ENCODE results near the gene MLF2. TPM values are rescaled to one million over a fixed set of nuclear protein-coding genes. Genes with fewer than 3 reads are reported as not detected.

MLF2 gene
- total and polyA plus RNA-seq, 2 donors = 69.5 to 131 TPM

DNA sequence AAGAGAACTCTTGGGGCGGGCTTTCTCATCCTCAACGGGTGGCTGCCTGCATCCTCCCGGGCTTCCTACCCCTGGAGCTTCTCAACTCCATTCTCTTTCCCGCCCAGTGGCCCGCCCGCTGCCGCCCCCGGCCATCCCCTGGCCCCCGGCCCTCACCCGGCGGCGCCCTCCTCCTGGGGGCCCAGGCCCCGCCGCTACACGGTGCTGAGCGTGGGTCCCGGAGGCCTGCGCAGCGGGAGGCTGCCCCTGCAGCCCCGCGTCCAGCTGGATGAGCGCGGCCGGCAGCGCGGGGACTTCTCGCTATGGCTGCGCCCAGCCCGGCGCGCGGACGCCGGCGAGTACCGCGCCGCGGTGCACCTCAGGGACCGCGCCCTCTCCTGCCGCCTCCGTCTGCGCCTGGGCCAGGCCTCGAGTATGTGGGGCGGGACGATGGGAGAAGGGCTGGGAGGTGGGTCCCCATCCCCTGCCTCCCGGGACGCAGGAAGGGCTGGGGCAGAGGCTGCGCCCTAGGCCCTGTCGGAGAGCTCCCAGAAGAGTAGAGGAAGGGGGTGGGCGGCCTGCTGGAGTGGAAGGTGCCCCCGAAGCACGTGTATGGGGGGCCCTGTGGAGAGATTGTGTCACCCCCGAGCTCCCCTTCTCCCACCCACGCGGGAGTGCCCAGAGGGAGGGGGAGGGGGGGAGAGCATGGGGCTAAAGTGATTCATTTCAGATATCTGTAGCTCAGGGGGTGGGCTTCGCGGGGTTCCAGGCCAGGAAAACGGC is 20.8 kb upstream of the MLF2 start:
- no peak overlapping the region for H3K27ac ChIP-seq (ENCODE audit: low read depth in 1 of 2, low read length in 1 of 2)
- DNase-seq (ENCODE audit: low read depth in 6 of 9, low spot score in 9 of 9) = no peak
- H3K27me3 ChIP-seq (ENCODE audit: control insufficient read depth in 2 of 2, insufficient read depth in 1 of 2, low read length in 1 of 2) = peaks cover 17 to 94% of the 10 kb centered on the region in 2 donors
- 21% methylated on average over 60 of the region's 60 CpGs for WGBS
- H3K36me3 ChIP-seq (ENCODE audit: control insufficient read depth in 2 of 2, insufficient read depth in 2 of 2, low read length in 1 of 2) = no peaks in the 10 kb centered on the region
- H3K4me1 ChIP-seq (ENCODE audit: control insufficient read depth in 2 of 2, insufficient read depth in 2 of 2, low read length in 2 of 2) = peaks cover 36 to 79% of the 10 kb centered on the region in 2 donors
- peak overlapping the region in 1 of 2 donors; percentile 16 for H3K4me3 ChIP-seq (ENCODE audit: low read length in 2 of 2)
- H3K9me3 ChIP-seq (ENCODE audit: control insufficient read depth in 2 of 2, insufficient read depth in 1 of 2, low read length in 1 of 2) = no peaks in the 10 kb centered on the region

DNA sequence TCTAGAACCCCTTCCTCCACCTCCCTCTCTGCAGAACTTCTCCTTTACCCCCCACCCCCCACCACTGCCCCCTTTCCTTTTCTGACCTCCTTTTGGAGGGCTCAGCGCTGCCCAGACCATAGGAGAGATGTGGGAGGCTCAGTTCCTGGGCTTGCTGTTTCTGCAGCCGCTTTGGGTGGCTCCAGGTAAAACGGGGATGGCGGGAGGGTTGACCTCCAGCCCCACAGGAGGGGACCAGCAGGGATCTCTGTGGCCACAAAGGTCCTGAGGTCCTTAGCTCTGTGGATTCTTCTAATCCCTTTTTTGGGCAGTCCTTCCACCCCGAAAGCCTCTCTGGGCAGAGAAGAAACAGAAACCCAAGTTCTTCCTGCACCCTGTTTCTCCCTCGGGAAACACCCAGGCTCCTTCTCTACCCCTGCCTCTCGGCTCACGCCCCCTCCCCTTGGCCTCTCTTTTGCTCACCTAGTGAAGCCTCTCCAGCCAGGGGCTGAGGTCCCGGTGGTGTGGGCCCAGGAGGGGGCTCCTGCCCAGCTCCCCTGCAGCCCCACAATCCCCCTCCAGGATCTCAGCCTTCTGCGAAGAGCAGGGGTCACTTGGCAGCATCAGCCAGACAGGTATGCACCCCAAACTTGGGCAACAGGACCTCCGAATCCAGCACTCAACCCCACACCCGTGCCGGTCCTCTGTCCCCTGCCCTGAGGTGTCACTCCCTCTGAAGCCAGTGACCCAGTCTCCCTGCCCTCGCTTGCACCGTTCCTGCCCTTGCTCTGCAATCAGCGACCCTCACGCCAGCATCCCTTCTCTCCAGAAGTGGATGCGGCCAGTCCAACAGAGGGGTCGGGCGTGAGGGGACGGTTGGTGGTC is 20.0 kb upstream of the MLF2 start:
- no peak for DNase-seq (ENCODE audit: low read depth in 6 of 9, low spot score in 9 of 9)
- 84% methylated on average over 21 of the region's 21 CpGs for WGBS
- peaks cover 30 to 79% of the 10 kb centered on the region in 2 donors for H3K4me1 ChIP-seq (ENCODE audit: control insufficient read depth in 2 of 2, insufficient read depth in 2 of 2, low read length in 2 of 2)
- H3K36me3 ChIP-seq (ENCODE audit: control insufficient read depth in 2 of 2, insufficient read depth in 2 of 2, low read length in 1 of 2) = no peaks in the 10 kb centered on the region
- H3K4me3 ChIP-seq (ENCODE audit: low read length in 2 of 2) = no peak overlapping the region
- H3K27me3 ChIP-seq (ENCODE audit: control insufficient read depth in 2 of 2, insufficient read depth in 1 of 2, low read length in 1 of 2) = peaks cover 17 to 99% of the 10 kb centered on the region in 2 donors
- no peak overlapping the region for H3K27ac ChIP-seq (ENCODE audit: low read depth in 1 of 2, low read length in 1 of 2)
- H3K9me3 ChIP-seq (ENCODE audit: control insufficient read depth in 2 of 2, insufficient read depth in 1 of 2, low read length in 1 of 2) = peaks cover 0 to 2% of the 10 kb centered on the region in 2 donors

DNA sequence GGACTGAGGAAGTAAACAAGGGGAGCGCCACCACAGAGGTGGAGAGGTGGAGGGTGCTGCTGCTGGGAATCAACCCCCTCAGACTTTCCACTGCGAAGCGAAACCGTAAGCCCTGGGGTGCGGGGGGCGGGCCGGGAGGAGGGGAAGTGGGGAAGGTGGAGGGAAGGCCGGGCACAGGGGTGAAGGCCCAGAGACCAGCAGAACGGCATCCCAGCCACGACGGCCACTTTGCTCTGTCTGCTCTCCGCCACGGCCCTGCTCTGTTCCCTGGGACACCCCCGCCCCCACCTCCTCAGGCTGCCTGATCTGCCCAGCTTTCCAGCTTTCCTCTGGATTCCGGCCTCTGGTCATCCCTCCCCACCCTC is 19.4 kb upstream of the MLF2 start, which contains the start of gene LAG3:
LAG3 (plus strand) TSS at position 190 of the 365 bp plus-strand sequence. CDS start 333 bp downstream, outside the sequence.
- peak within 1 kb of the TSS in 1 of 2 donors; percentile 1 for H3K4me3 ChIP-seq (ENCODE audit: low read length in 2 of 2)
- WGBS = 22% methylated on average over 15 of the region's 15 CpGs
- H3K27me3 ChIP-seq (ENCODE audit: control insufficient read depth in 2 of 2, insufficient read depth in 1 of 2, low read length in 1 of 2) = peaks cover 20 to 99% of the 10 kb centered on the region in 2 donors
- no peaks in the 10 kb centered on the region for H3K36me3 ChIP-seq (ENCODE audit: control insufficient read depth in 2 of 2, insufficient read depth in 2 of 2, low read length in 1 of 2)
- peaks cover 0 to 3% of the 10 kb centered on the region in 2 donors for H3K9me3 ChIP-seq (ENCODE audit: control insufficient read depth in 2 of 2, insufficient read depth in 1 of 2, low read length in 1 of 2)
- H3K4me1 ChIP-seq (ENCODE audit: control insufficient read depth in 2 of 2, insufficient read depth in 2 of 2, low read length in 2 of 2) = peaks cover 30 to 78% of the 10 kb centered on the region in 2 donors
- H3K27ac ChIP-seq (ENCODE audit: low read depth in 1 of 2, low read length in 1 of 2) = no peak within 1 kb of the TSS
- no peak for DNase-seq (ENCODE audit: low read depth in 6 of 9, low spot score in 9 of 9)

DNA sequence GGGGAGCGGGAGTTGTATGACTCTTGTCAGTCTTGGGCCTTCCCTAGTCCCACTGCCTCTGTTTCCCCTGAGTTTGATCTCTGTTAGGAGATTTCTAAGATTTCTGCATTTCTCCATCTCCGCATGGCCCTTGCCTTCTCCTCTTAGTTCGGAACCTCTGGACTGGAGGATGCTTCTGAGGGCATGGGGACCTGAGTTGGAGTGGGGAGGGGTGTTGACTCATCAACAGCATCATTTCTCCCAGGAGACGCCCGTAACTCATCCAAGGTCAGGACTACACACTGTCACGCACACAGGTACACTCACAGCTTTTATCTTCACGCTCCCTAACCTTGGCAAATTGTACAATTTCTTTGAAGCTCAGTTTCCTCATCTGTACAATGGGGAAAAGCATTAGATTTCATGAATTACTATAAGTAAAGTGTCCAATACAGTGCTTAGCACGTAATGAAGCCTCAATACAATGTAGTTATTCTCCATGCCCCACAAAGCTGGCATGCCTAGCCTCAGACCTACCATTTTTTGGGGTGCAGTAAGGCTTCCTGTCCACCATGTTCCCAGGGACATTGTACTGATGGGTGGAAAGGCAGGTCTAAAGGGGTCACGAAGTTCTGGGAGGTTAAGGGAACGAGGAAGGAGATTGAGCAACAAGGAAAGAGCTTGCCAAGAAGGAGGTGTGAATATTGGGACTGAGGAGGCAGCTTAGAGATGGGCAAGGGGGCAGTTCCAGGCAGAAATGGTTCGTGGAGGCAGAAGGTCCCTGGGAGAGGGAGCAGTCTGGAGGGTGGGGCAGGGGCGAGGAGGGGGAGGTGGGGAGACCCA is 18.8 kb upstream of the MLF2 start:
- Histone ChIP-seq H3K4me3 (ENCODE audit: low read length in 2 of 2) (no peak overlapping the region), H3K36me3 (ENCODE audit: control insufficient read depth in 2 of 2, insufficient read depth in 2 of 2, low read length in 1 of 2) (no peaks in the 10 kb centered on the region), H3K27ac (ENCODE audit: low read depth in 1 of 2, low read length in 1 of 2) (no peak overlapping the region), H3K9me3 (ENCODE audit: control insufficient read depth in 2 of 2, insufficient read depth in 1 of 2, low read length in 1 of 2) (peaks cover 0 to 3% of the 10 kb centered on the region in 2 donors), H3K4me1 (ENCODE audit: control insufficient read depth in 2 of 2, insufficient read depth in 2 of 2, low read length in 2 of 2) (peaks cover 30 to 78% of the 10 kb centered on the region in 2 donors), H3K27me3 (ENCODE audit: control insufficient read depth in 2 of 2, insufficient read depth in 1 of 2, low read length in 1 of 2) (peaks cover 20 to 98% of the 10 kb centered on the region in 2 donors)
- DNase-seq (ENCODE audit: low read depth in 6 of 9, low spot score in 9 of 9) = no peak
- 80% methylated on average over 12 of the region's 12 CpGs for WGBS

DNA sequence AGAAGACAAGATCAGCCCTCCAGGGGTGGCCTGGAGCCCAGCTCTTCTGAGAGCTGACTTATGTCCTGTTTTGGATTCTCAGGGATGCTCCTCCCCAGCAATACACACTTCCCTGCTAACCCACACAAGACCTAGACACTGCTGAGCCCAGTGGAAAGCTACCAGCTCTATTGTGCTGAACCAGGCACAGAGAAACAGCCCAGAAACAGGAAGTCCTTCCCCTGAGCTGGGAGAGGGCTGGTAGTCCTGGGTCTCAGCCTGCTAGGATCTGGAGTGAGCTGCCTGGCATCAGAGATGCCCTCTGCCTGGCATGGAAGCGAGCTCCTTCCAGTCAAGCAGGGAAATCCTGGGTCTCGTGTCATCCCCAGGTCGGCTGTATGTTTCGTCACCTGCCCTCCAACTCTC is 18.2 kb upstream of the MLF2 start:
- DNase-seq (ENCODE audit: low read depth in 6 of 9, low spot score in 9 of 9) = no peak
- Histone ChIP-seq H3K4me1 (ENCODE audit: control insufficient read depth in 2 of 2, insufficient read depth in 2 of 2, low read length in 2 of 2) (peaks cover 30 to 78% of the 10 kb centered on the region in 2 donors), H3K27ac (ENCODE audit: low read depth in 1 of 2, low read length in 1 of 2) (no peak overlapping the region), H3K27me3 (ENCODE audit: control insufficient read depth in 2 of 2, insufficient read depth in 1 of 2, low read length in 1 of 2) (peaks cover 20 to 94% of the 10 kb centered on the region in 2 donors), H3K36me3 (ENCODE audit: control insufficient read depth in 2 of 2, insufficient read depth in 2 of 2, low read length in 1 of 2) (no peaks in the 10 kb centered on the region), H3K9me3 (ENCODE audit: control insufficient read depth in 2 of 2, insufficient read depth in 1 of 2, low read length in 1 of 2) (peaks cover 0 to 3% of the 10 kb centered on the region in 2 donors), H3K4me3 (ENCODE audit: low read length in 2 of 2) (no peak overlapping the region)
- WGBS = 91% methylated on average over 4 of the region's 4 CpGs

DNA sequence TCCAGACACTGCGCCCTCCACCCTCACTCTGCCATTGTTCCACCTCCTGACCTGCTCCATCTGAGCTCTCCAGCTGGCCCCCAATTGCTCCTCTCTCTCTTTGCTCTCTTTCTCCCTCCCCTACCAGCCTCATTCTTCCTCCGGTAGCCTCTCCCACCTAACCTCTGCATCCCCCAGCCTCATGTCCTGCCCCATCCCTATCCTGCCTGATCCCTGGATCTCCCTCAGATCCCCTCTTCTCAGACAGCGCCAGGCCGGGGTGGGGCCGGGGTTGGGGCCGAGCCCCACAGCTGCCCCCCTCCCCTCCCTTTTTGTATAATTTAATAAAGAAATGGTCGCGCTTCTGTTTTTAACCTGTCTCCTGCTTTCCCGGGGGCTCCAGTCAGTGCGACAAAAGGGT is 17.7 kb upstream of the MLF2 start:
- Histone ChIP-seq H3K4me1 (ENCODE audit: control insufficient read depth in 2 of 2, insufficient read depth in 2 of 2, low read length in 2 of 2) (peaks cover 33 to 80% of the 10 kb centered on the region in 2 donors), H3K27me3 (ENCODE audit: control insufficient read depth in 2 of 2, insufficient read depth in 1 of 2, low read length in 1 of 2) (peaks cover 24 to 94% of the 10 kb centered on the region in 2 donors), H3K27ac (ENCODE audit: low read depth in 1 of 2, low read length in 1 of 2) (no peak overlapping the region), H3K4me3 (ENCODE audit: low read length in 2 of 2) (no peak overlapping the region), H3K36me3 (ENCODE audit: control insufficient read depth in 2 of 2, insufficient read depth in 2 of 2, low read length in 1 of 2) (no peaks in the 10 kb centered on the region), H3K9me3 (ENCODE audit: control insufficient read depth in 2 of 2, insufficient read depth in 1 of 2, low read length in 1 of 2) (peaks cover 0 to 3% of the 10 kb centered on the region in 2 donors)
- 97% methylated on average over 10 of the region's 10 CpGs for WGBS
- DNase-seq (ENCODE audit: low read depth in 6 of 9, low spot score in 9 of 9) = no peak

DNA sequence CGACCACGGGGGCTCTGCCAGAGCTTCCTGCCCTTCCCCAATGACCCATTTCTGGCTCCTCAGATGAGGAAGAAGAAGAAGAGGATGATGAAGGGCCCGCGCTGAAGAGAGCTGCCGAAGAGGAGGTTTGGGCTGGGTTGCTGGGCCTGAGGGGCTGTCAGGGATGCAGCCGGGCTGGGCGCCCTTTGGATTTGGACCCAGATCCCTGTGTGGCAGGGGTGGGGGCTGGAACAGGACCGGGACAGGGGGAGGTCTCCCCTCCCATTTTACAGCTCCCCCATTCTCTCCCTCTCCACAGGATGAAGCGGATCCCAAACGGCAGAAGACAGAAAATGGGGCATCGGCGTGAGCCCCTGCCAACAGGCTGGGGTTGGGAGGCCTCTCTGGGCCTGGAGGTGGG is 17.2 kb upstream of the MLF2 start:
- no peaks in the 10 kb centered on the region for H3K36me3 ChIP-seq (ENCODE audit: control insufficient read depth in 2 of 2, insufficient read depth in 2 of 2, low read length in 1 of 2)
- no peak for DNase-seq (ENCODE audit: low read depth in 6 of 9, low spot score in 9 of 9)
- H3K27me3 ChIP-seq (ENCODE audit: control insufficient read depth in 2 of 2, insufficient read depth in 1 of 2, low read length in 1 of 2) = peaks cover 29 to 94% of the 10 kb centered on the region in 2 donors
- H3K4me1 ChIP-seq (ENCODE audit: control insufficient read depth in 2 of 2, insufficient read depth in 2 of 2, low read length in 2 of 2) = peaks cover 37 to 80% of the 10 kb centered on the region in 2 donors
- H3K9me3 ChIP-seq (ENCODE audit: control insufficient read depth in 2 of 2, insufficient read depth in 1 of 2, low read length in 1 of 2) = peaks cover 0 to 3% of the 10 kb centered on the region in 2 donors
- H3K27ac ChIP-seq (ENCODE audit: low read depth in 1 of 2, low read length in 1 of 2) = no peak overlapping the region
- H3K4me3 ChIP-seq (ENCODE audit: low read length in 2 of 2) = no peak overlapping the region
- 92% methylated on average over 12 of the region's 12 CpGs for WGBS

DNA sequence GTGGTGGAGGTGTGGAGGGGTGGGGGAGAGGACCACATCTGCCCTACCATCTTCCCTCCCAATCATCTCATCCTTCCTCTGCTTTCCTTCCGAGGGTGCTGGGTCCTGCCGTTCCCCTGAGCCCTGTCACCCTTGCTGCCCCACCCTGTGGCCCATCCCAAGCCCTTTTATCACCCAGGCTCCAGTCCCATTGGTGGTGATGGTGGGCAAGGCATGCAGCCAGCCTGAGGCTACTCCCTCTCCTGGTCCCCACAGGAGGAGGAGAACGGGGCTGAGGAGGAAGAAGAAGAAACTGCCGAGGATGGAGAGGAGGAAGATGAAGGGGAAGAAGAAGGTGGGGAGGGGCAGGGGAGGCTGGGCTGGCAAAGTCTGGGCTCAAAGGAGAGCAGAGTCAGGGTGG is 16.7 kb upstream of the MLF2 start:
- Histone ChIP-seq H3K9me3 (ENCODE audit: control insufficient read depth in 2 of 2, insufficient read depth in 1 of 2, low read length in 1 of 2) (peaks cover 0 to 3% of the 10 kb centered on the region in 2 donors), H3K36me3 (ENCODE audit: control insufficient read depth in 2 of 2, insufficient read depth in 2 of 2, low read length in 1 of 2) (no peaks in the 10 kb centered on the region), H3K4me3 (ENCODE audit: low read length in 2 of 2) (no peak overlapping the region), H3K4me1 (ENCODE audit: control insufficient read depth in 2 of 2, insufficient read depth in 2 of 2, low read length in 2 of 2) (peaks cover 39 to 80% of the 10 kb centered on the region in 2 donors), H3K27ac (ENCODE audit: low read depth in 1 of 2, low read length in 1 of 2) (no peak overlapping the region), H3K27me3 (ENCODE audit: control insufficient read depth in 2 of 2, insufficient read depth in 1 of 2, low read length in 1 of 2) (peaks cover 32 to 94% of the 10 kb centered on the region in 2 donors)
- DNase-seq (ENCODE audit: low read depth in 6 of 9, low spot score in 9 of 9) = no peak
- WGBS = 83% methylated on average over 4 of the region's 4 CpGs

All from thymus (tissue), 11 donors.